ENCODE data around the gene CD46.

CD46 gene

DNA sequence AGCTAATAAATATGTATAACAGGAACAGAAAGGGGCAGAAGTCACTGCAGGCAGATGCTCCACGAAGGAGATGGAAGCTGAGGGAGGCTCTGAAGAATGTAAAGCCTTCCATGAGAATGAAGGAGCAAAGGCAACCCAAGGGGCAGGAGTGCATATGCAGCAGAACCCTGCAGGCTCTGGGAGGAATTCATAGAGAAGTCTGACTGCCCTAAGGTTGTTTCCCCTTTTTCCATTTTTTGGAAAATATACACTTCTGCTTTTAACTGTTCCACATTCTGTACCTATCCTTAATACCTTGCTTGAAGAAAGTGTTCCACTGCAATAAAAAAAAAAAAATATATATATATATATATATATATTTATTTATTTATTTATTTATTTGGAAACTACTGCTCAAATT lies 89.4 kb downstream of the CD46 start:
- DNase-seq (ENCODE audit: low read depth, low spot score), result no peak
- TF ChIP-seq, protein P1, sequence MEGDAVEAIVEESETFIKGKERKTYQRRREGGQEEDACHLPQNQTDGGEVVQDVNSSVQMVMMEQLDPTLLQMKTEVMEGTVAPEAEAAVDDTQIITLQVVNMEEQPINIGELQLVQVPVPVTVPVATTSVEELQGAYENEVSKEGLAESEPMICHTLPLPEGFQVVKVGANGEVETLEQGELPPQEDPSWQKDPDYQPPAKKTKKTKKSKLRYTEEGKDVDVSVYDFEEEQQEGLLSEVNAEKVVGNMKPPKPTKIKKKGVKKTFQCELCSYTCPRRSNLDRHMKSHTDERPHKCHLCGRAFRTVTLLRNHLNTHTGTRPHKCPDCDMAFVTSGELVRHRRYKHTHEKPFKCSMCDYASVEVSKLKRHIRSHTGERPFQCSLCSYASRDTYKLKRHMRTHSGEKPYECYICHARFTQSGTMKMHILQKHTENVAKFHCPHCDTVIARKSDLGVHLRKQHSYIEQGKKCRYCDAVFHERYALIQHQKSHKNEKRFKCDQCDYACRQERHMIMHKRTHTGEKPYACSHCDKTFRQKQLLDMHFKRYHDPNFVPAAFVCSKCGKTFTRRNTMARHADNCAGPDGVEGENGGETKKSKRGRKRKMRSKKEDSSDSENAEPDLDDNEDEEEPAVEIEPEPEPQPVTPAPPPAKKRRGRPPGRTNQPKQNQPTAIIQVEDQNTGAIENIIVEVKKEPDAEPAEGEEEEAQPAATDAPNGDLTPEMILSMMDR (IDR thresholded peaks at IDR 0.05; ENCODE audit: low read depth, low read length), result no peak
- in situ Hi-C loops (cut with HindIII; ENCODE audit: low sequenced_read_pairs), result no loop called here
- H3K4me3 ChIP-seq (ENCODE audit: low read depth, low read length), result no peak overlapping the region

DNA sequence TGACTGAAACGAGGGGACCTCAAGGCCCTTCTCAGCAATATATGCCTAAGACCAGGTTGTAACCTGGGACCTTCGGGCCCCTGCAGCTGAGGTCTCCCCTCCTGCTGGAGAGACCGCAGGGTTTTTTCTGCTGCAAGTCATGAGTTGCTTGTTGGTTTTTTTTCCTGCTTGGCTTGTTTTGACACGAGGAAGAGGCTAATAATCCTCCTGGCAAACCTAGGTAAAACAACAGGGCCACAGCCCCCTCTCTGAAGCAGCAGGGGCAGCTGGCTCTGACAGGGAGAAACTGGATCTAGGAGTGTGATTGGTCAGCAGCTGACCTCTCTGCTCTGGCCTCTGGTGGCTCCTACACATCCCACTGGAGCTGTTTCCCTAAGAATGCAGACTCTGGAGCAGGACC lies 90.0 kb downstream of the CD46 start:
- no peak for DNase-seq (ENCODE audit: low read depth, low spot score)
- TF ChIP-seq, protein P1 (IDR thresholded peaks at IDR 0.05; ENCODE audit: low read depth, low read length), result no peak
- no peak overlapping the region for H3K4me3 ChIP-seq (ENCODE audit: low read depth, low read length)
- in situ Hi-C loops (cut with HindIII; ENCODE audit: low sequenced_read_pairs), result no loop called here

DNA sequence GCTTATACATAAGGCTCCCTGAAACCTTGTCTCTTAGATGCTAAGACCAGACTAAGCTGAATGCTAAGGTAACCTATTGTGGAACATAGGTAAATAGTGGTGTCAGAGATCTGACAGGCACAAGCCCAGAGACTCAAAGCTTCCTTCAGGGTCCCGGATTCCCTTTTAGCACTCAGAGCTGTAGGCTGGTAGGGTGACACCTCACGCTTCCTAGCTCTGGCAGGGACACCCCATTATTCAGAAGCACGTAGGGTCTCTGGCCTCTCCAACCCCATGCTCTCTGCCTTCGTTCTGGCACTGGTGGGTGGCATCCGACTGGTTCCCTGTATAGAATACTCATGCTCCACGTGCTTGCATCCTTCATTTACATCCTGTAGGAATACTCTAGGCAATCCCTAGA lies 90.7 kb downstream of the CD46 start:
- TF ChIP-seq, protein P1 (IDR thresholded peaks at IDR 0.05; ENCODE audit: low read depth, low read length), result no peak
- in situ Hi-C loops (cut with HindIII; ENCODE audit: low sequenced_read_pairs), result no loop called here
- DNase-seq (ENCODE audit: low read depth, low spot score), result no peak

DNA sequence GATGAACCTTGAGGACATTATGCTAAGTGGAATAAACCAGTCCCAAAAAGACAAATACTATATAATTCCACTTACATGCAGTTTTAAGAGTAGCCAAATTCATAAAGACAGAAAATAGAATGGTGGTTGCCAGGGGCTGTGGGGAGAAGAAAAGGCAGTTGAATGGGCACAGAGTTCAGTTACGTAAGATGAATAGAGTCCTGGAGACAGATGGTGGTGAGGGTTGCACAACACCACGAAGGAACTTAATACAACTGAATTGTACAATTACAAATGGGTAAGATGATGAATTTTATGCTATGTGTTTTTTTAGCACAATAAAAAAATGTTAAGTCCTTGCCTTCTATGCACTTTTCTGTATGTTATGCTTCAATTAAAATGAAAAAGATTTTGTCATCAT lies 92.5 kb downstream of the CD46 start:
- no peak for DNase-seq (ENCODE audit: low read depth, low spot score)
- H3K4me3 ChIP-seq (ENCODE audit: low read depth, low read length), result no peak overlapping the region
- TF ChIP-seq, protein P1 (IDR thresholded peaks at IDR 0.05; ENCODE audit: low read depth, low read length), result no peak
- in situ Hi-C loops (cut with HindIII; ENCODE audit: low sequenced_read_pairs), result no loop called here

More for the DNA sequence above, 90.7 kb downstream of the CD46 start:
- H3K4me3 ChIP-seq (ENCODE audit: low read depth, low read length), result no peak overlapping the region
